NCI-H1105 (cell line): ENCODE measurements around the gene MSI2.

Experiments
- DNase-seq: peaks from one replicate; lab custom pipeline; 2025; lab: John Stamatoyannopoulos, UW

MSI2 gene

GRCh38 chr17:57720386-57721035 is 464.2 kb downstream of the MSI2 start:
- DNase-seq = no peak

DNA sequence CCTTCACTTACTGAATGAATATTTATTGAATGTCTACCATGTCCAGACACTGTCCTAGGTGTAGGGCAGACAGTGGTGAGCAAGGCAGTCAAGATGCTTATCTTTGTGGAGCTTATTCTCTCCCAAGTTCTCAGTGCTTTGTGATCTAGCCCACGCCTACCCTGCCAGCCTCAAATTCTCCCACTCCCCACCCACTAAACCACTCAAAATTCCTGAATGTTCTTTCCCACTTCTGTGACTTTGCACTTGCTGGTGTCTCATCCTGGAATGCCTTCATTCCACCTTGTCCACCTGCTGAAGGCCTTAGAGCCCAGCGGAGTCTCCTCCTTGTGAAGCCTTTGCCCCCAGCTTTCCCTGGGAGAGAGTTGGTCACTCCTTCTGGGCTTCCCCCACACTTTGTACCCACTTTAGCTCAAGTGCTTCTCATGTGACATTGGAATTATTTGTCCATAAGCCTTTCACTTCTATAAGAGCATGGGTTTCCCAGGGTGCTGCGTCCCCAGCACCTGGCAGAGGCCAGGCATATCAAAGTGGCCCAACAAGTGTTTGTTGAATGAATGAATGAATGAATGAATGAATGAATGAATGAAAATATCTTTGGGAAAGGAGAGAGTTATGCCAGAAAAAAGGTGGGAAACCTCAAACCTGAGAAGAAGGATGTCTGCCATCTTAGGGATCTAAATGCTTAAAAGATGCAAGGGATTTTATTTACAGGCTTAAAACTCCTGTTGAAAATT is 465.8 kb downstream of the MSI2 start:
- DNase-seq = no peak

DNA sequence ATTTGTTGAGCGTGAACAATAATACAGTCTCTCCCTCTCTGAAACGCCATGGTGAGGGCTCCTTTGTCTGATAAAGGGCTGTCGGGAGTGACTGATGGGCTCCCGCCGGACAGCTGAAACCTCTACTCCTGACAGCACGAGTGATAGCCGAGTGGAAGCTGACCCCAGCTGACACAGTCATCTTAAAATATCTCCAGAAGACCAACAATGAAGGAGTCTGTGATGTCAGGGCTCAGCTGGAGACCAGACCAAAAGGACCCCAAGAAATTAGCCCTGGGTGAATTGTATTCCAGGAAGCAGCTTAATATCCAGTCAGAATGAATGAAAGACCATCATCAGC is 466.4 kb downstream of the MSI2 start:
- DNase-seq = no peak

- no peak for DNase-seq
Observed at GRCh38 chr17:57723427-57724025, 467.2 kb downstream of the MSI2 start.

- DNase-seq = no peak
Observed at GRCh38 chr17:57724026-57724728, 467.9 kb downstream of the MSI2 start.

DNA sequence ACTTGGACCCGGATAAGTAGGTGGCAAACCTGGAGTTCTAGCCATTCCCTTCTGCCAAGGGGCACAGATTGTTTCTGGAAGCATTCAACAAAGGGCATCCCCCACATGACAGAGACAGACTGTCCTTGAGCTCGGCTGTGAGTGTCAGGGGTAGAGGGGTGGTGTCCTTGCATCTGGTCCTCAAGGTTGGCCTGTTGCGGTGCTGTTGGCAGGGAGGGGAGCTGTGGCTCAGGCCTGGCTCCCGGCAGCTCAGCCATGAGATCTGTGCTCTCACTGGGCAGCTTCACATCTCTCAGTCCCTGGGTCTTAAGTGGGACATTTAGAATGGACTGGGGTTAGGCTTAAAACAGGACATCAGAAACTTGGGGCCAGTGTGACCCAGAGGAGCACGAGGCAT is 468.4 kb downstream of the MSI2 start:
- no peak for DNase-seq

DNA sequence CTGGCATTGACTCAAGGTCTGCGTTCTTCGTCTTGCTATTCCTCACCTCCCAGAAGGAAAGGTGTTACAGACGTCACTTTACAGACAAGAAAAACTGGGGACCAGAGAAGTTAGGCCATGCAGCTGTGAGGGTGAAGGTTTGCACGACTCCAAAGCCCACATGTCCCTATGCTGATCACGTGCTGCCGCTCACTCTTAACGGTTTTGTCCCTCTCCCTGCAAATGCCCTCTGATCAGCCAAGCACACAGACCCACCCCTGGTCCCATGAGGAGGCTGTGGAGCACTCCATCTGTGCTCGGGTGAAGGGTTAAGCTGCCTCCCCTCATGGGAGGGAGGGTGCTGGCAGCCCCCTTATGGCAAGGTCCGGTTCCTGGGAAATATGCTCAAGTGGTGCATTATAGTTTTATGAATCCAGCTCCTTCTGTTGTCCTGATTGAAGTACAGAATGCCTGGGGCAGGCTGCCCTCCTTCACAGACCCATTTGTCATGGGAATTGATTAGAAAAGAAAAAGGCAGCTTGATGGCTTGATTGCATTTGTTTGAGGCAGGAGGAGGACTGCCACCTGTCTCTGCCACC is 470.0 kb downstream of the MSI2 start:
- DNase-seq = no peak

DNA sequence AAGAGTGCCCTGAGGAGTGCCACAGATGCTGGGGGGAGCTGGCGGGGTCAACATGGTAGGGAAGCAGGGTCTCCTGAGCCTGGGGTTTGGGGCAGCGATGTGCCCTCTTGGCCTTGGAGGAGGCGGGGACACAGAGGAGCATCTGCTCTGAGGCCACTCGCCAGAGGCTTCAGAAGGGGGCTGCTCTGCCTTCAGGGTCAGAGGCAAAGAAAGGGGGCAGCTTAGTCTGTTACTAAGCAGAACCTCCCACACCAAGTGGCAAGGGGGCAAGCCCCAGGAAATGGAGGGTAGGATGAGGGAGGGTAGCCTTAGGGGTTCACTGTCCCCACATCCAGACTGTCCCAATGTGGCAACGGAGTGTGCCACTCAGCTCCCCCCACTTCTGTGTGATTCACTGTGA is 470.5 kb downstream of the MSI2 start:
- DNase-seq = no peak

DNA sequence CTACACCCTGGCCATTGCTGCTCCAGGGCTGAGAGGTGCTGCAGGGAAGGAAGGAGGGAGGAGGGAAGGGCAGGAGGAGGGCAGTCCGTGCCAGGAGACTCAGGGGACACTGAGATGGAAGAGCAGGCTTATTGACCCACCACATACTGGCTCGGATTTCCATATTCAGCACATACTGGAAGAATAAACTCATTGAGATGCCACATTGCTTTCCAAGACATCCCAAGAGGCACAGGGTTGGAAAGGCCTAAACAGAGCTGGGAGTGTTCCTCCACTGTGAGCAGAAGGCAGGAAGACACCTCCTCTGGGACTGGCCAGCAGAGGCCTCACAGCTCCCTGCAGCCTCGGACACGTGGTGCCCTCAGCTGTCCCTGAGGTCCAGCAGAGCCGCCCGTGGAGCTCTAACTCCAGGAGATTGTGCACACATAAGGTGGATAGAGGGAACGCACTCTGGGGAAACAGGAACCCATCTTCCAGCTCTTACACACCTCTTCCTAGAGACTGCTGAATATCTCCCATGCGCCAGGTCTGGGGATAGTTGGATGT is 471.4 kb downstream of the MSI2 start:
- no peak for DNase-seq

GRCh38 chr17:57730026-57730701 is 473.8 kb downstream of the MSI2 start:
- DNase-seq = no peak

DNA sequence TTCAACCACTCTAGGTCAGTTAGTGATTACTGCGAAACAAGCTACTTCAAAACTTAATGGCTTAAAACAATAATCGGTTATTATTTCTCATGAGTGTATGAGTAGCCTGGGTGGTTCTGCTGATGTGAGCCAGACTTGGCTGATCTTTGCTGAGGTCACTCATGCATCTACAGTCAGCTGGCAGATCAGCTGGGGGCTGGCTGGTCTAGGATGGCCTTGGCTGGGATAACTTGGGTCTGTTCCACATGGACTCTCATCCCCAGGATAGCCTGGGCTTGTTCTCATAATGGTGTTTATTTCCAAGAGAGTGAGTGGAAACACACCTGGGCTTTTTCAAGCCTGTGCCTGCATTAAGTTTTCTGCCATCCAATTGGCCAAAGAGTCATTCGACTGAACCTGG is 475.7 kb downstream of the MSI2 start:
- peak; percentile 89 for DNase-seq

- no peak for DNase-seq
Observed at GRCh38 chr17:57733085-57733484, 476.8 kb downstream of the MSI2 start.
